Measurements from ENCODE around the gene ERCC2.

The ERCC2 gene

GRCh38 chr19:45400192-45400591 lies 29.8 kb upstream of the ERCC2 start:
- no peak for DNase-seq

DNA sequence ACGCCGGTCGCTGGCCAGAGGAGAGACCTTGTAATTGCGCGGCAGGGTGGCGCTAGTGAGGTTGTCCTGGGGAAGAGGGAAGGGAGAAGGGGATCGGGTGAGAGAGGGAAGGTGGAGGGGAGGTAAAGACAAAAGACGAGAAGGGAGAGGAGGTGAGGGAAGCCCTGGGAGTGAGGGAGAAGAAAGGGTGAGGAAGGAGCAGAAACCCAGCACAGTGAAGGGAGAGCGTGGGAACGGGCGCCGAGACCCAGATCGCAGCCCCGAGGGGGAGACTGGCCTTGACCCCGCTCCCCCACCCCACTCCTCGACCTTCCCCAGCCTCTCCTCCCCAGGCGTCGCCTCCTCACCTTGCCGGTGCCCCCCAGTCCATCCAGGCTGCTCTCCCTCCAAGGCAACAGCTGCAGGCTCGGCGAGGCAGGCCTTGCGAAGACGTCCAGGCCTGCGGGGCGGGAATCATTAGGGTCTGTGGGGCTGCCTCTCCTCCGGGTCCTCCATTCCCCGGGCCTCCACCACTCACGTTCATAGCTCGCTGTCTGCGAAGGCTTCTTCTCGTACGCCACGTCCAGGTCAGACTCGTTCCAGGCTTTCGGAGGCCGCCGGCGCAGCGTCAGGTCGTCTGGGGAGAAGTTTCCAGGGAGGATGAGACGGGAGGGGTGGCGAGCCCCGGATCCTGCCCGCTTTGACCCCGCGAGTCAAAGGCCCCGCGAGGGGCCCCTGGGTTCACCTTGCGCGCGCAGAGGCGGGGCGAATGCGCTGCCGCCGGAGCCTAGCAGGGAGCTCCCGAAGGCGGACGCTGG lies 25.6 kb upstream of the ERCC2 start:
- DNase-seq, result no peak

DNA sequence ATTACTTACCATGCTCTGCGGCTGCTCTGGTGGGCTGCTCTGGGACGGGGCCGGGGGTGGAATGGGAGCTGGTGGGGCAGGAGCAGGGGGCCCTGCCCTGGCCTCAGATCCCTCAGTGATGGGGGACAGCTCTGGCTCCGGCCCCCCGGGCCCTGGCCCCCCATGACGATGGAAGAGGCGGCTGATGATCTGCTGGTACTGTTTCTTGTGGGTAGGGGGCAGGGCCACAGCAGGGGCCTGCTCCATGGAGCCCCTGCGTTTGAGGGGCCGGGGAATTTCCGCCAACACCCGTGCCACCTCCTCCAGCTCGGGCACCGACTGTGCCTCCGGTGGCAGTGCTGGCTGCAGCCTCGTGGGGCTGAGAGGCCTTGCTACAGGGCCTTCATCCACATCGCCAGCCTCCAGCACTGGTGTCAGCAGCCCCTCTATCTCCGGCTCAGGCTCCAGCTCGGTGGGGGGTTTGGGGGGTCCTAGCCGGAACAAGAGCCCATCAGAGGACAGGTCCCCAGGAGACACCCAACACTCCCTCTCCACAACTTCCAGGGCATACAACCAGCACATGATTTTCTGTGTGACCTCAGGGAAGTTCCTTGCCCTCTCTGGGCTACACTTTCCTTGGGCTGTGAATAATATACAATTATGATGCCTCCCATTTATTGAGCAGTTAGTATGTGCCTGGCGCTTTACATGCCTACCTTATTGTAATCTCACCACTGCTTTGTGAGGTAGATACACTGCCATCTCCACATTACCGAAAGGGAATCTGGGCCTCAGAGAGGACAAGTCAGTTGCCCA lies 21.7 kb upstream of the ERCC2 start:
- no peak for DNase-seq

GRCh38 chr19:45391346-45391745 lies 21.0 kb upstream of the ERCC2 start:
- no peak for DNase-seq

DNA sequence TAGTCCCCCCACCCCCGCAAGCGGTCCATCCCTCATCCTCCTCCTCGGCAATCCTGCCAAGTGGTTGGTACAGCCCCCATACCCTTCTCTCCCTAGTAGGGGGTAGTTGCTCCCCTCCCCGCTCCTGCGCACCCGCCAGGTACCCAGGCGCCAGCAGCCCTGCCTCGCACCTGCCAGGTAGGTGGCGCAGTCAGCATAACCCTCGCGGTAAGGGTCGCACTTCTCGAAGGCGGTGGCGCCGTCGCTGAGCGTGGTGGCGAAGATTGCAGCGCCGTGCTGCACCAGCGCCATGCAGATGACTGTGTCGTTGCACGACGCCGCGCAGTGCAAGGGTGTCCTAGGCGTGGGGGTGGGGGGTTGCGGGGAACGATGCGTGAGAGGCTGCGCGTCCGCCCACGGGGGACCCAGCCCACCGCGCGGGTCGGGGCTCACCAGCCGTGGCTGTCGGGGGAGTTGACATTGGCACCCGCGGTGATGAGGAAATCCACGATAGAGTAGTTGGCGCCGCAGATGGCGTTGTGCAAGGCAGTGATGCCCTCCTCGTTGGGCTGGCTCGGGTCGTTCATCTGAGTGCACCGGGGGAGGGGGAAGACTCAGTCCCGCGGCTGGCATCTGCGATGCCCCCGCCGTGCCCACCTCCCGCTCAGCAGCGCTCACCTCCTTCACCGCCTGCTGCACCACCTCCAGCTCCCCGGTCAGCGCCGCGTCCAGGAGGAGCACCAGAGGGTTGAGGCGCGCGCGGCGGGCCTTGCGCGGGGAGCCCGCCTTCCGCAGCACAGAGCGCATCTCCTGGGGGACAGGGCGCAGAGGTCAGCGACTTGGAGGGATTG lies 15.2 kb upstream of the ERCC2 start:
- no peak for DNase-seq

DNA sequence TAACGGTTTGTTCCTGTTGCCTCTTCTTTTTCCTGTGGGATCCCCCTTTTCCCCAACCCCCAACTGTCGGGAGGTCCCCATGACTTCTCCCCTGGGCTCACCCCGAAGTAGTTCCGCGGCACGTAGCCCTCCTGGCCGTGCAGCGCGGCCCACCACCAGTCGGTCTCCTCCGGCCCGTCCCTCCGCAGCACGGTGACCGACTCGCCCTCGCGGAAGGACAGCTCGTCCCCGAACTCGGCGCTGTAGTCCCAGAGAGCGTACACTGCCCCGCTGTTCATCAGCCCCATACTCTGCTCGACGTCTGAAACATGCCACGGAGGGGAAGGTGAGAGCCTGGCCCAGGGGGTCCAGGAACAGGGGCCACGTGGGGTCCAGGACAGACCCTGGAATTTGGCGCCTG lies 12.1 kb upstream of the ERCC2 start:
- DNase-seq, result no peak

DNA sequence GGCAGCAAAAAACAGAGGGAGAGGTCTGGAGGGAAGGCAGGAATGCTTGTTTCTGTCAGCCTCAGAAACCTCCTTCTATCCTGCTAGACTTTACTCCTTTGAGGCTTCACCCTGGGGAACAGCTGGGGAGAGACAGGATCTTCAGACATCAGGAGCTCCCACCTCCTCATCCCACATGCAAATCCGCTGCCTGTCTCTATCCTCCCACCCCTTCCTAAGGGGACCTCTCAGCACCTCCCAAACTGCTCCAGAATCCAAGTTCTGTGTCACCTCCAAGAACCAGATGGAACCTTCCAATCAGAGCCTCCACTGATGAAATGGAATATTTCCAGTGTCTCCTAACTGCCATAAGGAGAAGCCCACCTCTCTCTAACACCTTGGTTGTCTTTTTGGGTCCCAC lies 9.7 kb upstream of the ERCC2 start:
- DNase-seq, result no peak

- DNase-seq, result no peak
Observed at GRCh38 chr19:45376045-45376724, 5.8 kb upstream of the ERCC2 start.

DNA sequence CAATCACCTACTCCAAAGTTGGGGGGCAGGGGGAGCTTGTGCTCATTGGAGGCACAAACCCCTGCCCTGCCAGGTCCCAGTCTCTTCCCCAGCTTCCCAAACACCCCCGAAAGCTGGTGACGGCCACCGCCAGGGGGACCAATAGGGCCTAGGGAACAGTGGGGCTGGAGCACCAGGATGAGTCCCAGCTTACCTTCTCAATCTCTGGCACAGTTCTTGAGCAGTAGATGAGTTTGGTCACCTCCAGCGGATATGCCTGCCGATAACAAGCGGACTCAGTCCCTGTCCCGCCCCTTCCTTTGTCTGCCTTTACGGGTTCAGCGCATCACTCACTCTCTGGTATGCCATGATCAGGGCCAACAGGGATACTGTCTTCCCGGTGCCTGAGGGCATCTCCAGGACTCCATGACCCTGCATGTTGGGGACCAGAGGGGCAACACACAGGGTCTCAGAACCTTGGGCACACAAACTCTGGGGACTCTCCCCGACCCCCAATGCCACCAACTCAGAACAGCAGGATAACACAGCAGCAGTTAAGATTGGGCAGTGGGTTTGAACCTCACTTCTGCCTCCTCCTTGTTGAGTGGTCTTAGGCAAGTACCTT lies 1.5 kb downstream of the ERCC2 start:
- DNase-seq, result no peak

DNA sequence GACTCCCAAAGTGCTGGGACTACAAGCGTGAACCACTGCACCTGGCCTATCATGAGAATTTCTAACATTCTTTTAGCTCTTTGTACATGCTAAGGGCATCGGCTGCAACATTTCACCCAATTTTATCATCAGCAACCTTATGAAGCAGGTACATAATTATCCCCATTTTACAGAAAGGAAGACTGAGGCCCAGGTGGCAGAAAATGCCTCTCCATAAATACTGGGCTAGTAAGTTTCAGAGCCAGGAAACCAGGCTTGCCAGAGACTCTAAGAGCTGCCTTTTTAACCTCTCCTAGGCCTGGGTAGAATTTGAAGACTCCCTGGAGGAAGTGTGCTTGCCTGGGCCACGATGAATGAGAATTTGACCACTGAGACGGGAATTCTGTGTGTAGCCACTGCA lies 2.2 kb downstream of the ERCC2 start:
- DNase-seq, result no peak

GRCh38 chr19:45364696-45365095 lies 5.7 kb downstream of the ERCC2 start:
- no peak for DNase-seq

DNA sequence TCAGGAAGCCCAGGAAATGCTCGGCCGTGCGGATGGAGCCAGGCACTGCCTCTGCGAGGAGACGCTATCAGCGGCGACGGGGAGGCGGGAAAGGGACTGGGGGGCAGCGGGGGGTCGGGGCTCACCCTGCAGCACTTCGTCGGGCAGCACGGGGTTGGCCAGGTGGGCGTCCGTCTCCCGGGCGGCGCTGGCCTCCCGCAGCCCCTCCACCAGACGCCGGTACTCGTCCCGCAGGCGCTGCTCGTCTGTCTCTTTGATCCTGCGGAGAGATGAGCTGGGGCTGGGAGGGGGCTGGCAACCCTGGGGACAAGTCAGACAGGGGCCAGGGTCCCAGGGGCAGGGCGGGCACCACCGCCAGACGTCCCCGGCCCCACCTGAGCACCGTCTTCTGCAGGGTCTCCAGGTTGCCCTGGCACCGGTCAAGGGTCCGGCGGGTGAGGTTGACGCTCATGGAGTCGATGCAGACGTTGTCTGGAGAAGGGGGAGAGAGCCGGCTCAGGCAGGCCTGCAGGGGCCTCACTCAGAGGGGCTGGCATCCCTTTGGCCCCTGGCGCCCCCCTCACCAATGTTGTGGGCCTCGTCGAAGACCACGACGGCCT lies 6.4 kb downstream of the ERCC2 start:
- DNase-seq, result no peak

- no peak for DNase-seq
Observed at GRCh38 chr19:45362291-45362690, 8.1 kb downstream of the ERCC2 start.

DNA sequence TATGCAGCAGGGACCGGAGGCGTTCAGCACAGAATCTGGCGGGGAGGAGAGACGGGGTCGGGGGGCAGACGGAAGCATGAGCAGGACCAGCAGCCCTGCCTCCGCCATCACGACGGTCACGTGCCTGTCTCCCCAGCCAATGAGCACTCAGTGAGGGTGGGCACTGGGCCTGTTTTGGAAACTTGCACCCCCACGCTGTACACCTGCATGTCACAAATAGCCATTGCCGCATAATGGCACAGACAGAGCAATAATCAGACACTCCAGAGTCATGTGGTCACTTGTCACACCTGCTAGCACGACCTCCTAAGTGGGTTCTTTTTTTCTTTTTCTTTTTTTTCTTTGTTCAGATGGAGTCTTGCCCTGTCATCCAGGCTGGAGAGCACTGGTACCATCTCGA lies 8.8 kb downstream of the ERCC2 start:
- no peak for DNase-seq

DNA sequence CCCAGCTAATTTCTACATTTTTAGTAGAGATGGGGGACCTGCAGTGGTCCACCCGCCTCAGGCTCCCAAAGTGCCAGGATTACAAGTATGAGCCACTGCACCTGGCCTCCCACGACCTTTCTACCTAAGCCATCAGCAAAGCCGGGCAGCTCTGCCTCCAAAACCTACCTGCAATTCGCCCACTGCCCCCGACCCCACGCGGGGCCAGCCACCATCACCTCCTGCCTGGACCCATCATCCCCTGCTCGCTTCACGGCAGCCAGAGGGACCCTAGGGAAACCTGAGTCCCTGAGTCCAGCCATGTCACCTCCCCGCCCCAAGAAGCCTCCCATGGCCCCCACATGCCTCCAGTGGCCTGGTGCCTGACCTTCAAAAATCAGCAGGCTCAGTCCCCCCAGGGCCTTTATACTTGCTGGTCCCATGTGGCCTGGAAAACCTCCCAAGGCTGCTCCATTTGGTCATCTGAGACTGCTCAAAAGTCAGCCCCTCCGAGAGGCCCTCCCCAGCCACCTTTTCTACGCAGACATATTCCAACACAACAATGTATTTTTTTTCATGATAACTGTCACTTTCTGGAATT lies 12.1 kb downstream of the ERCC2 start:
- DNase-seq, result no peak

- DNase-seq, result no peak
Observed at GRCh38 chr19:45357445-45357783, 13.0 kb downstream of the ERCC2 start.

- DNase-seq, result no peak
Observed at GRCh38 chr19:45356760-45357444, 13.5 kb downstream of the ERCC2 start.

GRCh38 chr19:45355910-45356309 lies 14.5 kb downstream of the ERCC2 start:
- no peak for DNase-seq

DNA sequence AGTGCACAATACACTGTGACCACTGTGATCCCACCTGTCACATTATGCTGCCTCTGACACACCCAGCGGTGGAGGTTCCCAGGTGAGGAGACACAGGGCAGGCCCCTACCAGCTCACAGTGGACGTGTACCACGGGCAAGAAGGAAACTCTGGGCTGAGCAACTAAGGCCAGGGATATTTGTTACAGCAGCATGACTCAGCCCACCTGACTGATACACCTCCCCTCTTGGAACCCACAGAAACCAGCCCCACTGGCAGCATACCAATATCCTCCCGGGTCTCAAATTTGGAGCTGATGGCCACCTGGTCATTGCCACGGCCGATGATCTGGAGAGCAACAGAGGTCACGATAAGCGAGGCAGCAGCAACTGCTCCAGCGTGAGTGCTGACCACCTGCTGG lies 15.0 kb downstream of the ERCC2 start:
- no peak for DNase-seq

DNA sequence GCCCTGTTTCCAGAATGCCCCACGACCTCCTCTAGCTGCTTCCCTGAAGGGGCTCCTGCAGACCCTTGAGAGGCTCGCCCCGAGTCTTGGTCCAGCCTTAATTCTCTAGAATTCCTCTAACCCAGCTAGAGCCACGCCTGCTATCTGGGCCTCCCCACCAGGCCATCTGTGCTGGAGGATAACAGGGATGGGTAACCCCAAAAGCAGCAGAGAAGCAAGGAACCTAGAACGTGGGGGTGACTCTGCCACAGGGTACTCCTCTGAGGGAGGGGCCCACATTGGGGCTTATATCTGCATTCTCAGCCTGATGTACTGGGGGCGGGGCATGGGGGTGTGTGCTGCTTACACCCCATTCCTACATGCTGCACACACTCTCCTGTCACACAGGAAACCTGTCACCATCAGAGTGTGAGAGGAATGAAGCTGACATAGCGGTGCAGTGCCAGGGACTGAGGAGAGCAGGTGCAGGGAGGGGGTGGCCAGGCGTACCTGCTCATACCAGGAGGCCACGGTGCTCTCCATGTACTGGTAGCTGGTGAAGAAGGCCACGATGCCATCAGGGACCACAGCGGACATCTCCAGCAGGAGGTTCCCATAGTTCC lies 16.0 kb downstream of the ERCC2 start:
- no peak for DNase-seq

All from CD4-positive, alpha-beta T cell treated with Interleukin-1 beta for 1 hour (primary cell).